HepG2 (cell line): ENCODE data around the gene FSTL1. TPM values are rescaled to one million over a fixed set of nuclear protein-coding genes. Genes with fewer than 3 reads are reported as not detected.

Source experiments
- FOXK1 ChIP-seq: sonication (generic); formaldehyde crosslinking; IDR thresholded peaks from 2 replicates; pipeline ENCODE4 v1.4.0; 2020; ENCODE audit warnings: low read depth, missing genetic modification reagents, borderline replicate concordance
- GATA4 ChIP-seq: sonication (generic); IDR thresholded peaks from 2 replicates; pipeline ENCODE4 v1.6.1; 2016; ENCODE audit warnings: antibody characterized with exemption, low read depth, borderline replicate concordance
- HMGXB4 ChIP-seq, 2 experiments: sonication (generic) in 1 of 2; formaldehyde crosslinking in 1 of 2; IDR thresholded peaks; 2 replicates each; pipeline versions ENCODE4 v1.4.0 to v1.6.1; 2018 to 2020; ENCODE audit warnings: missing genetic modification reagents in 2 of 2, borderline replicate concordance in 1 of 2, low read depth in 1 of 2, mild to moderate bottlenecking in 1 of 2, missing biosample characterization in 1 of 2
- KLF6 ChIP-seq: IDR thresholded peaks from 2 replicates; pipeline ENCODE4 v1.8.0; 2016; ENCODE audit warnings: missing biosample characterization, missing genetic modification reagents
- MZF1 ChIP-seq: sonication (generic); formaldehyde crosslinking; IDR thresholded peaks from 2 replicates; pipeline ENCODE4 v1.8.1; 2023; ENCODE audit warnings: mild to moderate bottlenecking, missing genetic modification reagents, borderline replicate concordance
- SNAPC5 ChIP-seq: sonication (generic); formaldehyde crosslinking; IDR thresholded peaks from 2 replicates; pipeline ENCODE4 v1.8.1; 2023; ENCODE audit warnings: mild to moderate bottlenecking, missing genetic modification reagents, borderline replicate concordance
- SNRNP70 ChIP-seq: fragments of 200-400 bp; formaldehyde crosslinking; IDR thresholded peaks from 2 replicates; pipeline ENCODE4 v1.6.1; 2017; ENCODE audit warnings: mild to moderate bottlenecking, low read depth, low read length, moderate library complexity
- STAG1 ChIP-seq: sonication (generic); formaldehyde crosslinking; IDR thresholded peaks from 2 replicates; pipeline ENCODE4 v1.4.0; 2020; ENCODE audit warnings: missing genetic modification reagents
- ZFYVE20 ChIP-seq: sonication (generic); formaldehyde crosslinking; IDR thresholded peaks from 2 replicates; pipeline ENCODE4 v1.8.0; 2023; ENCODE audit warnings: low read depth, mild to moderate bottlenecking, moderate library complexity, missing genetic modification reagents, borderline replicate concordance
- ZNF275 ChIP-seq: sonication (generic); formaldehyde crosslinking; IDR thresholded peaks from 2 replicates; pipeline ENCODE4 v1.8.0; 2022; ENCODE audit warnings: missing genetic modification reagents, mild to moderate bottlenecking, inconsistent platforms, borderline replicate concordance
- ZNF331 ChIP-seq: sonication (generic); formaldehyde crosslinking; IDR thresholded peaks from 2 replicates; pipeline ENCODE4 v1.4.0; 2020; ENCODE audit warnings: missing genetic modification reagents
- ZNF383 ChIP-seq: sonication (generic); formaldehyde crosslinking; IDR thresholded peaks from 2 replicates; pipeline ENCODE4 v1.4.0; 2020; ENCODE audit warnings: missing genetic modification reagents, mild to moderate bottlenecking, borderline replicate concordance
- ZNF7 ChIP-seq: IDR thresholded peaks from 2 replicates; pipeline ENCODE4 v1.6.1; 2016; ENCODE audit warnings: missing biosample characterization, missing genetic modification reagents
- ZSCAN22 ChIP-seq: sonication (generic); formaldehyde crosslinking; IDR thresholded peaks from 2 replicates; pipeline ENCODE4 v1.4.0; 2020; ENCODE audit warnings: mild to moderate bottlenecking, missing genetic modification reagents
- ZUFSP ChIP-seq: sonication (generic); formaldehyde crosslinking; IDR thresholded peaks from 2 replicates; pipeline ENCODE4 v1.9.0; 2021; ENCODE audit warnings: missing genetic modification reagents, mild to moderate bottlenecking, borderline replicate concordance
- polyA plus RNA-seq, 8 experiments: library from polyadenylated mRNA; depleted of rRNA in 3 of 8; stranded (reverse) in 7 of 8; unstranded in 1 of 8; fragments of >200 nt; fragmentation: Illumina TruSeq in 4 of 8; extraction: Trizol in 4 of 8; gene quantifications; 2 replicates each; pipeline versions ENCODE4 v1.2.1 to v1.2.3, GENCODE V29; 2011 to 2016; ENCODE audit warnings: low read depth in 4 of 8, missing spikeins in 1 of 8, mixed read lengths in 1 of 8; ENCODE audit not compliant: insufficient read depth in 1 of 8
- total RNA-seq, 5 experiments: library from RNA; depleted of rRNA; stranded (reverse); fragments of >200 nt; fragmentation: Illumina TruSeq; extraction: Trizol; gene quantifications; 2 replicates each; pipeline ENCODE4 v1.2.3, GENCODE V29; 2016; ENCODE audit warnings: low read depth in 1 of 5

Gene FSTL1
- total and polyA plus RNA-seq, 2 of the 13 experiments (the other 11 are each of a cell fraction or from before 2014, with no cell fraction given), result 0.07 to 0.29 TPM

GRCh38 chr3:120348991-120349854 lies 101.6 kb downstream of the FSTL1 start, which contains the start of gene LRRC58 (continued):
- TF ChIP-seq ZNF275 (CRISPR knock-in tag), result peak; percentile 64
- TF ChIP-seq FOXK1 (CRISPR knock-in tag), result no peak
- 0 out of 2 replicates have a peak, but pooled peaks have one; percentile 47 for TF ChIP-seq ZNF331 (CRISPR knock-in tag)
- no peak for TF ChIP-seq ZUFSP
- peak; percentile 91; the same call in 1 of the 2 replicates for TF ChIP-seq KLF6 (CRISPR knock-in tag)
- TF ChIP-seq ZFYVE20 (CRISPR knock-in tag), result no peak; the same call in 1 of the 2 replicates
- TF ChIP-seq GATA4, result peak; percentile 3; the same call in 1 of the 2 replicates
- no peak; the same call in 1 of the 2 replicates for TF ChIP-seq SNAPC5 (CRISPR knock-in tag)
- no peak for TF ChIP-seq MZF1 (CRISPR knock-in tag)
- TF ChIP-seq HMGXB4 (CRISPR knock-in tag; IDR thresholded peaks at IDR 0.05; ENCODE audit: borderline replicate concordance in 1 of 2, low read depth in 1 of 2), result peak; percentile 92 to 97
- TF ChIP-seq SNRNP70, result no peak
- TF ChIP-seq ZSCAN22 (CRISPR knock-in tag), result no peak
- TF ChIP-seq ZNF383 (CRISPR knock-in tag), result 0 out of 2 replicates have a peak, but pooled peaks have one; percentile 37
- no peak for TF ChIP-seq ZNF7 (CRISPR knock-in tag)
- peak; percentile 17 for TF ChIP-seq STAG1 (CRISPR knock-in tag)
